Loucy (cell line): ENCODE results near the gene UBE2D1.

Experiments used
- H2AFZ ChIP-seq: fragments of 200-600 bp; sonication (generic); 2 replicates; pipeline ENCODE4 v1.6.0; 2016; ENCODE audit warnings: antibody characterized with exemption, mild to moderate bottlenecking, low read length, moderate library complexity
- H3F3A ChIP-seq: fragments of 200-600 bp; 2 replicates; pipeline ENCODE4 v1.6.0; 2016; ENCODE audit warnings: antibody characterized with exemption, low read depth, mild to moderate bottlenecking
- H3K27me3 ChIP-seq: fragments of 200-600 bp; sonication (generic); 2 replicates; pipeline ENCODE4 v1.6.1; 2014; ENCODE audit warnings: low read length, mild to moderate bottlenecking; ENCODE audit not compliant: insufficient read depth, poor library complexity, severe bottlenecking
- H3K36me3 ChIP-seq: fragments of 200-600 bp; sonication (generic); 2 replicates; pipeline ENCODE4 v1.6.1; 2016; ENCODE audit warnings: low read length; ENCODE audit not compliant: insufficient read depth
- H3K4me1 ChIP-seq: fragments of 200-600 bp; sonication (generic); 2 replicates; pipeline ENCODE4 v1.5.1; 2014; ENCODE audit warnings: low read length, mild to moderate bottlenecking; ENCODE audit not compliant: insufficient read depth, poor library complexity, severe bottlenecking
- H3K4me2 ChIP-seq: fragments of 200-600 bp; sonication (generic); 2 replicates; pipeline ENCODE4 v1.6.0; 2014; ENCODE audit warnings: antibody characterized with exemption, low read length, low read depth, mild to moderate bottlenecking; ENCODE audit not compliant: poor library complexity, severe bottlenecking
- H3K4me3 ChIP-seq: fragments of 200-600 bp; sonication (generic); 2 replicates; pipeline ENCODE4 v1.5.1; 2014; ENCODE audit warnings: low read length, mild to moderate bottlenecking, mixed read lengths; ENCODE audit not compliant: poor library complexity, severe bottlenecking
- H3K79me2 ChIP-seq: fragments of 200-600 bp; sonication (generic); 2 replicates; pipeline ENCODE4 v1.6.1; 2014; ENCODE audit warnings: low read length; ENCODE audit not compliant: insufficient read depth
- H3K9ac ChIP-seq: fragments of 200-600 bp; sonication (generic); 2 replicates; pipeline ENCODE4 v1.6.0; 2014; ENCODE audit warnings: mild to moderate bottlenecking, low read depth, low read length, moderate library complexity; ENCODE audit not compliant: poor library complexity, severe bottlenecking
- H3K9me2 ChIP-seq: fragments of 200-600 bp; sonication (generic); replicated peaks from 2 replicates; pipeline ENCODE4 v1.6.1; 2016; ENCODE audit warnings: low read depth, low read length, mixed read lengths
- H3K9me3 ChIP-seq: fragments of 200-600 bp; sonication (generic); 2 replicates; pipeline ENCODE4 v1.6.1; 2014; ENCODE audit warnings: mild to moderate bottlenecking, antibody characterized with exemption, low read length, low read depth; ENCODE audit not compliant: insufficient read depth
- H4K20me1 ChIP-seq: fragments of 200-600 bp; sonication (generic); 2 replicates; pipeline ENCODE4 v1.6.0; 2014; ENCODE audit warnings: antibody characterized with exemption, low read length, mild to moderate bottlenecking; ENCODE audit not compliant: insufficient read depth, poor library complexity, severe bottlenecking
- EZH2phosphoT487 ChIP-seq: fragments of 200-600 bp; IDR thresholded peaks from 2 replicates; pipeline ENCODE4 v1.6.1; 2018; ENCODE audit warnings: antibody characterized with exemption, mild to moderate bottlenecking, moderate library complexity, borderline replicate concordance
- TF ChIP-seq, protein P1 (sequence below): fragments of 200-600 bp; sonication (generic); conservative IDR thresholded peaks from 2 replicates; pipeline ENCODE4 v1.5.1; 2014; ENCODE audit warnings: mild to moderate bottlenecking, antibody characterized with exemption, low read length

Gene UBE2D1

GRCh38 chr10:58360412-58361004 is 25.7 kb downstream of the UBE2D1 start:
- Histone ChIP-seq H3K36me3 (peaks cover 12% of the 10 kb centered on the region; the same call in 1 of the 2 replicates), H3K79me2 (no peaks in the 10 kb centered on the region; the same call in 1 of the 2 replicates), H3F3A (no peaks in the 10 kb centered on the region), H3K4me2 (no peak overlapping the region), H3K27me3 (no peaks in the 10 kb centered on the region), H3K9me3 (no peaks in the 10 kb centered on the region), H4K20me1 (peaks cover 15% of the 10 kb centered on the region), H3K4me3 (no peak overlapping the region), H3K9me2 (no peaks in the 10 kb centered on the region), H2AFZ (no peak overlapping the region), H3K9ac (no peak overlapping the region), H3K4me1 (peaks cover 6% of the 10 kb centered on the region)
- TF ChIP-seq, protein P1, sequence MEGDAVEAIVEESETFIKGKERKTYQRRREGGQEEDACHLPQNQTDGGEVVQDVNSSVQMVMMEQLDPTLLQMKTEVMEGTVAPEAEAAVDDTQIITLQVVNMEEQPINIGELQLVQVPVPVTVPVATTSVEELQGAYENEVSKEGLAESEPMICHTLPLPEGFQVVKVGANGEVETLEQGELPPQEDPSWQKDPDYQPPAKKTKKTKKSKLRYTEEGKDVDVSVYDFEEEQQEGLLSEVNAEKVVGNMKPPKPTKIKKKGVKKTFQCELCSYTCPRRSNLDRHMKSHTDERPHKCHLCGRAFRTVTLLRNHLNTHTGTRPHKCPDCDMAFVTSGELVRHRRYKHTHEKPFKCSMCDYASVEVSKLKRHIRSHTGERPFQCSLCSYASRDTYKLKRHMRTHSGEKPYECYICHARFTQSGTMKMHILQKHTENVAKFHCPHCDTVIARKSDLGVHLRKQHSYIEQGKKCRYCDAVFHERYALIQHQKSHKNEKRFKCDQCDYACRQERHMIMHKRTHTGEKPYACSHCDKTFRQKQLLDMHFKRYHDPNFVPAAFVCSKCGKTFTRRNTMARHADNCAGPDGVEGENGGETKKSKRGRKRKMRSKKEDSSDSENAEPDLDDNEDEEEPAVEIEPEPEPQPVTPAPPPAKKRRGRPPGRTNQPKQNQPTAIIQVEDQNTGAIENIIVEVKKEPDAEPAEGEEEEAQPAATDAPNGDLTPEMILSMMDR, result no peak
- no peak for TF ChIP-seq EZH2phosphoT487

GRCh38 chr10:58361353-58361752 is 26.5 kb downstream of the UBE2D1 start:
- no peaks in the 10 kb centered on the region for H3F3A ChIP-seq
- H4K20me1 ChIP-seq, result peaks cover 15% of the 10 kb centered on the region
- no peaks in the 10 kb centered on the region for H3K9me2 ChIP-seq
- H3K4me1 ChIP-seq, result peaks cover 6% of the 10 kb centered on the region
- H3K79me2 ChIP-seq, result no peaks in the 10 kb centered on the region; the same call in 1 of the 2 replicates
- no peak overlapping the region for H2AFZ ChIP-seq
- H3K9me3 ChIP-seq, result no peaks in the 10 kb centered on the region
- peaks cover 12% of the 10 kb centered on the region; the same call in 1 of the 2 replicates for H3K36me3 ChIP-seq
- H3K4me3 ChIP-seq, result no peak overlapping the region
- TF ChIP-seq, protein P1, result no peak
- no peak for TF ChIP-seq EZH2phosphoT487
- no peaks in the 10 kb centered on the region for H3K27me3 ChIP-seq
- no peak overlapping the region for H3K4me2 ChIP-seq
- H3K9ac ChIP-seq, result no peak overlapping the region

DNA sequence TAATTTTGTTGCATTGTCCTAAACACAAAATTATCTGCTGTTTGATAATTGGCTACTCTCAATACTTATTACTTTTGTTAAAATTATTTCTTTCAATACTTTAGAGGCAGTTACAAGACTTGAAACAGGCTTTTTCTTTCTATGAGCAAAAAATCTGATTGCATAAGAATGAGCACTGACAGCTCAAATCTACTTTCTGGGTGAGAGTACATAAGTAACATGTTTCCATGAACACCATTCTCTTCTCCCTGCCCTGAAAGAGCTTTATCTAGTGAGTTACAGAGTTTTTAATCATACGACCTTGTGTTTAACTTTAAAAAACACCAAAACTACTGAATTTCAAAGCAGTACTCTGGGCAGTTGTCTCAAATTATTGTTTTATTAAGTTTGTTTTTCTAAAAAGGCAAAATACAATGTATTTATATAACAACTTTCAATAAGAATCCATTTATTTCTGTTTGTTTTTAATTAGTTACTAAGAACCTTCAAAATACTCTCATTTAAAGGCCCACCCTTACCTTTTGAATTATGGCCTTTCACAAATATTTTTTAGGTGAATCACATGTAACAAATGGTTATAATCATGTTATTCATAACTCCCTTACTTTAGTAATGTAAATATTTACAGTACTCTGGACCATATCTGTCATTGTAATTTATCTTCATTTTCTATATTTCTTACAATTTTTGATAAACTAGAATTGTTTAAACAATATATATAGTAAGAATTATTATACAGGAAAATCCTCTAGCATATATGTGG is 27.4 kb downstream of the UBE2D1 start:
- Histone ChIP-seq H3K27me3 (no peaks in the 10 kb centered on the region), H3K36me3 (peaks cover 12% of the 10 kb centered on the region; the same call in 1 of the 2 replicates), H3K4me3 (no peak overlapping the region), H3K9me3 (no peaks in the 10 kb centered on the region), H3K9ac (no peak overlapping the region), H3K79me2 (no peaks in the 10 kb centered on the region), H3K4me1 (peaks cover 6% of the 10 kb centered on the region), H3F3A (no peaks in the 10 kb centered on the region), H3K9me2 (no peaks in the 10 kb centered on the region), H2AFZ (no peak overlapping the region), H4K20me1 (peaks cover 15% of the 10 kb centered on the region), H3K4me2 (no peak overlapping the region)
- TF ChIP-seq EZH2phosphoT487, result no peak
- TF ChIP-seq, protein P1, result no peak
